Activated gamma-delta T cell treated with anti-CD3 and anti-CD28 coated beads, Interleukin-2, amount 50 U/mL, for 16 hours (primary cell): ENCODE results near the gene LAMC2.

Source experiments
- DNase-seq: peaks from one replicate; pipeline ENCODE4 v3.0.0-alpha.2; 2020; ENCODE audit warnings: low read depth

The LAMC2 gene

DNA sequence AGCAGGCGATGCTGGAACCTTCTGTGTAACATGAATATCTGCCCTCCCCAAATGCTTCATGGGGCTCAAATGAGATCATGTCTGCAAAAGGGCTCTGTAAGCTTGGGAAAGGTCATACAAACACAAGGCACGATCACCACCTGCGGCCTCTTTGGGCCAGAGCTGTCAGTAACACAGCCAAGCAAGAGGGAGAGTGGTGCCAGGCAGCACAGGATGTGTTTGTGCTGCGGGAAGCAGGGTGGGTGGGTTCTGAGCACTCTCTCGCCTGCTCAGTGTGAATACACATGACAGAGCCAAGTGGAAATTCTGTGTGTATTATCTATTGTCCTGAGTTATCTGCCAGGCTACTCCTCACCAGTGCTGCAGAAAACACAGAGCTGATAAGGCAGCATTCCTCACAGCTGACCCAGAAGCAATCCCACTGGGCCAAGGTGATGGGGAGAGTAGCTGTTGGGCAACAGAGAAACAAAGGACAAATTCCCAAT lies 101.2 kb downstream of the LAMC2 start:
- no peak for DNase-seq

DNA sequence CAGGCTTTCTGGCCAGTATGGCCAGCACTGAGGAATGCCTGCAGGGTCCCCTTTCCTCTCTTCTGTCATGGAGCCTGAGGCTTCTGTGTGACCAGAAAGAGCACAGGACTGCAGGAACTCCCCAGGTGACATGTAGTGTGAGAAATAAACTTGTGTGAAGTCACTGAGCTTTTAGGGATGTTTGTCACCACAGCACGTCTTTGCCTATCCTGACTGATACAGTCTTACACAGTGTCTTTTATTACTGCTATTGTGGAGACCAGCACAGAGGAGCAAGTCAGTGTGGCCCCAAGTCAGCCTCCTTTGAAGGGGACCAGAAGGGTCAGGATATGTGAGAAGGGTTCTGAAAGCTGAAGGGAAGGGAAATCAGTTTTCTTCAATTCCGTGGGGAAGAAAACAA lies 102.5 kb downstream of the LAMC2 start:
- no peak for DNase-seq

DNA sequence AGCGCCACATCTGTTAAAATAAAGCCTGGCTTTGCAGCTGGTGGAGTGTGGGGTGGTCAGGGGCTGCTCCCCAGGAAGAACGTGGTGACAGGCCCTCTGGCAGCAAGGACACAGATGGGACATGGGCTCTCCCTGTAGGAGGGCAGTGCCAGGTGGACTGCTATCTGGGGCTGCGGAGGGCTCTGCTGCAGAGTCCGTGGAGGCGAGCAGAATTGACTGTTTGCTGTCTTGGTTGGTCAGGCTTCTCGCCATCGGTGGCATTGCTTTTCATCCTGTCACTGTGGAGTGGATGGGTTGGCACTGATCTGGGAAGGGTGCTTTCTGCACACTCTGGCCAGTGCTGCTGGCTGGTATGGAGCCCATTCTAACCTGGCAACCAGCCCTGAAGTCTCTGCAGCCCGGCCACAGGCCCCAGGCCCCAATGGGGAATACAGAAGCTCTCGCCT lies 103.0 kb downstream of the LAMC2 start:
- DNase-seq: no peak

DNA sequence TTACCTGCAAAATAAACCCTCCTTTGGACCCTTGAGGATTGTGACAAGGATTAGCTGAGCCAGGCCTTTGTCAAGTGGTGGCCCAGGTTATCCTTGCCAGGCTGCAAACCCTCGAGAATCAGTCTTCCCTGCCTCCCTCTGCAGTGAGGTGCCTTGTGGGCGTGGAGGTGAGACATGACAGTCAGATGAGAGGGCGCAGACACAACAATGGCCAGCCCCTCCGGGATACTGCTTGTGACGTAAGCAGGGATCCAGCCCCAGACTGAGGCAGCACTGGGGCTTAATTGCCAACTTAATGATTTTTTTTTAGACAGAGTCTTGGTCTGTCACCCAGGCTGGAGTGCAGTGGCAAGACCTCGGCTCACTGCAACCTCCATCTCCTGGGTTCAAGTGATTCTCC lies 104.6 kb downstream of the LAMC2 start:
- DNase-seq: no peak

DNA sequence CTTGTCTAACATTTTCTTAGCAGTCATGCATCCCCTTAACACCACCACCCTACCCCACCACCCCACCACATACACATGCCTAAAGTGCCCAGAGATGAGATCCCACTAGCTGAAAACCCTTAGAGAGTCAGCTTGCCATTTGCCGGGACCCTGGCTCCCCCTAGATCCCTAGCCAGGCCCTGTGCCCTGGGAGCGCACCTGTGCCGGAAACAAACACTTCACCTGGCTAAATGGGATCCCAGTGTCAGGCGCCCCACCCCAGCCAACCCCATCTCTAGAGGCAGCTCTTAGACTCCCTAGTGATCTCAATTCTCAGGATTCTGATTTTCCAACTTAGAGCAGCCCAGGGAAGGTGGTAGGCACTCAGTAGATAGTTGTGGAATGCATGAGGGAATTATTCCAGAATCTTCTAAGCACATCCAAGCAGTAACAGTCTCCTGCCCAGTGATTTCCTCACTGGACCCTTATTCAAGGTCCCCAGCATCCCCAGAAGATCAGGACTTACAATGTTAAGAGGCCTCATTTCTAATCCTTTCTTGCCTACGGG lies 105.2 kb downstream of the LAMC2 start:
- no peak for DNase-seq

DNA sequence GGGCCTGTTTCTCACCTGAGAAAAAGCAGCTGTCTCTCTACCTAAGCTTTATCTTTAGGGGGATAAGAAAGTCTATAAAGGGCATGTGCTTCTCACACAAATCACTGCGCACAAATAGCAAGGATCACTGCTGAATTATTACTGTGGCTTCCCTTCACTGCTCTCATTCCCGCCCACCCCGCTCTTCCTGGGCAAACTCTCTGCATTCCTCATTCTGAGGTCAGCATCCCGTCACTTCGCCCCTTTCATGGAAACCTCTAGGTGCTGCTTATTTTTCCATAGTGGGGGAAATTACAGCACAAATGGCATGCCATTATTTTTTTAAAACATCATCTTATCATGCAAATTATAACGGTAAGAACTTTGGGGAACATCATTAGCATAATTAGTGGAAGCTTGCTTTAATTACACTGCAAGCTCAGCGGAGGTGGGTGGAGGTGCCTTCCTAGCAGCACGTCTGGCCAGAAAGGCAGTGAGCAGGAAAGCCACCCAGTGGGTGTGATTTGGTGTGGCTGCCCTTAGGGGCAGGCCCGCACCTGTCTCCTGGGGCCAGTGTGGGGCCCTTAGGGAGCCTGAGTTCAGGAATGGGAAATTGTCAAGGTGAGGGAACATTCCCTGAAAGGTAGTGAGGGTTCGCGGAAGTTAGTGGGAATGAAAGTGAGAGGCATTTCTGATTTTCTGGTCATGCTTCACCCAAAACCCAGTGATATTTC lies 105.9 kb downstream of the LAMC2 start:
- DNase-seq: no peak

DNA sequence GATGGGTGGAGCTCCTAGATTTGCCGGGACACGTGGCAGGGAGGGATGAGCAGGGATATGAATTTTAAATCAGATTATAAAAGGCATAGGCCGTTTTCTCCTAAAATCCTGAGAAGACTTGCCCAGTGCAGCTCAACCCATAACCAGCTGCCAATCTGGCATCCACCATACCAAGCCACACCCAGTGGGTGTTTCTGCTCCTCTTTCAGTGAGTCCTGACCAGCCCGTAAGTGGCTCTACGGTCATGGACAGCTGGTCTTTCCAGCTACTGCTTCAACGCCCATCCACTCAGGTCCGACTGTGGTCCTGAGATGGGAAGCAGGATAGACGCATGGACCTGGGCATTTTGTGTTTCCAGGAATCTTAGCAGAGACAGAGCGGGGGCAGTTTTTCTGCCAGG lies 107.2 kb downstream of the LAMC2 start:
- DNase-seq: no peak

DNA sequence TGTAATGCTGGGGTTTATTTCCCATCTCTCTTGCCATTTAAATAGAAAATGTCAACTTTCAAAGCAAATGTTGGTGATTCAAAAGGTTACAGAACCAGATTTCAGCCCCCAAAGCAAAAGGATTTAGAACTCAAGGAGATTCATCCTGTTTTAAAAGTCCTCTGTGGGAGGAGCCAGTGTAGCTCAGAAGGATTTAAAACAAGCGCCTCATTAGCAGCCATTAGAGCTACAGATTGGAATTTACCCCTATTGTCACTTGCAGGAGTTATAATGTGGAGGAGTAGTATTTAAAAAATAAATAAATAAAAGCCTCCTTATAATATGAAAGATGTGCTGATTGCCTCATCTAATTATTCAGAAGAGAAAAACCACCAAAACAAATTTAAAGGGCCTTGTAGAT lies 107.8 kb downstream of the LAMC2 start:
- DNase-seq: no peak
